Esophagus squamous epithelium (tissue), 5 donors: ENCODE measurements around the gene KPNA3. TPM values are rescaled to one million over a fixed set of nuclear protein-coding genes. Genes with fewer than 3 reads are reported as not detected.

Experiments used
- DNase-seq: peaks from one replicate; lab custom pipeline; 2025; lab: John Stamatoyannopoulos, UW
- H3K27ac ChIP-seq, 4 donors: fragments of 200-600 bp; sonication (generic); one replicate each; pipeline ENCODE4 v1.5.1; 2016 to 2019; ENCODE audit warnings: mild to moderate bottlenecking in 1 of 4
- H3K27me3 ChIP-seq, 4 donors: fragments of 200-600 bp; sonication (generic); 1 replicate in 3 of 4; 2 replicates in 1 of 4; pipeline versions ENCODE4 v1.5.1 to v1.6.0; 2017 to 2021; ENCODE audit warnings: antibody characterized with exemption in 1 of 4
- H3K36me3 ChIP-seq, 3 donors: fragments of 200-600 bp; sonication (generic); one replicate each; pipeline ENCODE4 v1.5.1; 2016 to 2019
- H3K4me1 ChIP-seq, 3 donors: fragments of 200-600 bp; sonication (generic); one replicate each; pipeline ENCODE4 v1.5.1; 2017 to 2019
- H3K4me3 ChIP-seq, 4 donors: fragments of 200-600 bp; sonication (generic); 1 replicate in 3 of 4; 2 replicates in 1 of 4; pipeline ENCODE4 v1.5.1; 2016 to 2019; ENCODE audit warnings: mild to moderate bottlenecking in 2 of 4, moderate library complexity in 1 of 4
- H3K9me3 ChIP-seq, 3 donors: fragments of 200-600 bp; sonication (generic); one replicate each; pipeline ENCODE4 v1.5.1; 2016 to 2019
- CTCF ChIP-seq, 6 experiments: fragments of 450-650 bp in 4 of 6; fragments of 200-600 bp in 2 of 6; sonication (generic) in 2 of 6; IDR thresholded peaks; one replicate each; pipeline ENCODE4 v1.5.1; 2016 to 2019; ENCODE audit warnings: antibody characterized with exemption in 6 of 6, mild to moderate bottlenecking in 4 of 6, moderate library complexity in 4 of 6
- POLR2A ChIP-seq, 4 donors: fragments of 450-650 bp; IDR thresholded peaks; one replicate each; pipeline ENCODE4 v1.6.1; 2017; ENCODE audit warnings: antibody characterized with exemption in 4 of 4, mild to moderate bottlenecking in 4 of 4, moderate library complexity in 3 of 4
- WGBS, 2 donors: methylation state at CpG; one replicate each; pipeline ENCODE4 v1.1.5; 2018; 5-methylcytosine and 5-hydroxymethylcytosine counted together
- intact Hi-C: fragments of 100-400 bp; cut with DNase I; formaldehyde crosslinking; loops from one replicate; pipeline ENCODE4 v1.15.0; 2022
- total RNA-seq, 4 donors: library from RNA; depleted of rRNA; stranded (reverse); fragments of >200 nt; gene quantifications; one replicate each; pipeline ENCODE4 v1.1.0, GENCODE V29; 2016
- donor health status: DM: yes; HTN: yes; CAD: no.

The KPNA3 gene
- total RNA-seq, 4 donors from 2014 or later, result 19.7 to 35.0 (median 25.4) TPM

GRCh38 chr13:49740870-49741269 is 51.6 kb downstream of the KPNA3 start:
- no peak for TF ChIP-seq POLR2A (IDR thresholded peaks at IDR 0.05)
- no peak for TF ChIP-seq CTCF (IDR thresholded peaks at IDR 0.05)
- Histone ChIP-seq H3K27ac (no peak overlapping the region), H3K36me3 (peaks cover 0 to 59% (median 5%) of the 10 kb centered on the region in 3 donors), H3K27me3 (no peaks in the 10 kb centered on the region), H3K9me3 (no peaks in the 10 kb centered on the region), H3K4me1 (peaks cover 0 to 2% (median 2%) of the 10 kb centered on the region in 3 donors), H3K4me3 (no peak overlapping the region)
- intact Hi-C loops, result no loop called here
- no peak for DNase-seq
- WGBS, 2 donors, result 83 to 90% methylated on average over 2 of the region's 2 CpGs

GRCh38 chr13:49739498-49740187 is 52.8 kb downstream of the KPNA3 start:
- no peak overlapping the region for H3K4me3 ChIP-seq
- intact Hi-C loops, result no loop called here
- no peak for TF ChIP-seq POLR2A (IDR thresholded peaks at IDR 0.05)
- no peak for TF ChIP-seq CTCF (IDR thresholded peaks at IDR 0.05)
- H3K4me1 ChIP-seq, result peaks cover 0 to 13% (median 4%) of the 10 kb centered on the region in 3 donors
- H3K27ac ChIP-seq, result no peak overlapping the region
- DNase-seq, result no peak
- 93 to 96% methylated on average over 5 of the region's 5 CpGs for WGBS, 2 donors
- peaks cover 0 to 46% (median 0%) of the 10 kb centered on the region in 3 donors for H3K36me3 ChIP-seq
- H3K9me3 ChIP-seq, result no peaks in the 10 kb centered on the region
- no peaks in the 10 kb centered on the region for H3K27me3 ChIP-seq

GRCh38 chr13:49733181-49733951 is 59.1 kb downstream of the KPNA3 start:
- WGBS, 2 donors, result 75 to 88% methylated on average over 12 of the region's 12 CpGs
- H3K27ac ChIP-seq, result no peak overlapping the region
- H3K4me3 ChIP-seq, result no peak overlapping the region
- TF ChIP-seq POLR2A (IDR thresholded peaks at IDR 0.05), result no peak
- no peak for TF ChIP-seq CTCF (IDR thresholded peaks at IDR 0.05)
- H3K4me1 ChIP-seq, result peaks cover 0 to 19% (median 4%) of the 10 kb centered on the region in 3 donors
- no peak for DNase-seq
- H3K36me3 ChIP-seq, result peaks cover 0 to 37% (median 0%) of the 10 kb centered on the region in 3 donors
- no peaks in the 10 kb centered on the region for H3K9me3 ChIP-seq
- intact Hi-C loops, result no loop called here
- H3K27me3 ChIP-seq, result no peaks in the 10 kb centered on the region

- no peaks in the 10 kb centered on the region for H3K27me3 ChIP-seq
- intact Hi-C loops, result no loop called here
- no peak for DNase-seq
Observed at GRCh38 chr13:49731766-49732165, 60.7 kb downstream of the KPNA3 start.

More at GRCh38 chr13:49731766-49732165, 60.7 kb downstream of the KPNA3 start:
- Histone ChIP-seq H3K36me3 (peaks cover 0 to 47% (median 0%) of the 10 kb centered on the region in 3 donors), H3K27ac (no peak overlapping the region), H3K4me3 (no peak overlapping the region), H3K4me1 (peaks cover 0 to 19% (median 4%) of the 10 kb centered on the region in 3 donors), H3K9me3 (no peaks in the 10 kb centered on the region)
- no peak for TF ChIP-seq POLR2A (IDR thresholded peaks at IDR 0.05)
- no peak for TF ChIP-seq CTCF (IDR thresholded peaks at IDR 0.05)
